Astrocyte of the cerebellum (primary cell): ENCODE measurements around the gene PCDHA1.

Experiments used
- DNase-seq: peaks from one replicate; pipeline ENCODE4 v3.0.0-alpha.2; 2011; ENCODE audit warnings: low read depth
- H3K4me3 ChIP-seq: 2 replicates; pipeline ENCODE4 v1.5.1; 2011; ENCODE audit warnings: mild to moderate bottlenecking, low read depth, low read length, moderate library complexity
- in situ Hi-C: cut with HindIII; loops from 2 replicates; pipeline ENCODE4 v1.10.0; 2017; ENCODE audit warnings: low sequenced_read_pairs
- TF ChIP-seq, protein P1 (sequence below): IDR thresholded peaks from 2 replicates; pipeline ENCODE4 v1.5.1; 2012; ENCODE audit warnings: low read length, low read depth, moderate library complexity, mild to moderate bottlenecking; ENCODE audit errors: missing control alignments

The PCDHA1 gene

DNA sequence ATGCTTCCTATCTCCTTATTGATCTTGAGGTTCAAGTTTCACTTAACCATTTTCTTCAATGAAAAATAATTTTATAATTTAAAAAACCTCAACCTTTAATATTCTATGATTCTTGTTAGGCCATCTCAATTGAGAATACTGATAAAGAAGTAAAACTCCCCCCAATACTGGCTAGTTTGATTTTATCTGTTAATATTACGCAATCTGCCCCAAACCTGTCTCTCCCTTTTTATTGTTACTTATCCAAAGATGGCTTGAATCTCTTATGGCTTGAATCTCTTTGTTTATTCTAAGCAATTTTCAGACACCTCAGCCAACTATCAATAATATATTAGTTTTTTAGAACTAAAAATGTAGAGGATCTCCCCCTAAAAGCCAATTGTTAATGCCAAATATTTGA lies 176.2 kb downstream of the PCDHA1 start:
- in situ Hi-C loops, result no loop called here
- TF ChIP-seq, protein P1, sequence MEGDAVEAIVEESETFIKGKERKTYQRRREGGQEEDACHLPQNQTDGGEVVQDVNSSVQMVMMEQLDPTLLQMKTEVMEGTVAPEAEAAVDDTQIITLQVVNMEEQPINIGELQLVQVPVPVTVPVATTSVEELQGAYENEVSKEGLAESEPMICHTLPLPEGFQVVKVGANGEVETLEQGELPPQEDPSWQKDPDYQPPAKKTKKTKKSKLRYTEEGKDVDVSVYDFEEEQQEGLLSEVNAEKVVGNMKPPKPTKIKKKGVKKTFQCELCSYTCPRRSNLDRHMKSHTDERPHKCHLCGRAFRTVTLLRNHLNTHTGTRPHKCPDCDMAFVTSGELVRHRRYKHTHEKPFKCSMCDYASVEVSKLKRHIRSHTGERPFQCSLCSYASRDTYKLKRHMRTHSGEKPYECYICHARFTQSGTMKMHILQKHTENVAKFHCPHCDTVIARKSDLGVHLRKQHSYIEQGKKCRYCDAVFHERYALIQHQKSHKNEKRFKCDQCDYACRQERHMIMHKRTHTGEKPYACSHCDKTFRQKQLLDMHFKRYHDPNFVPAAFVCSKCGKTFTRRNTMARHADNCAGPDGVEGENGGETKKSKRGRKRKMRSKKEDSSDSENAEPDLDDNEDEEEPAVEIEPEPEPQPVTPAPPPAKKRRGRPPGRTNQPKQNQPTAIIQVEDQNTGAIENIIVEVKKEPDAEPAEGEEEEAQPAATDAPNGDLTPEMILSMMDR, result no peak
- H3K4me3 ChIP-seq, result no peak overlapping the region
- DNase-seq, result no peak

GRCh38 chr5:140964356-140964755 lies 178.4 kb downstream of the PCDHA1 start:
- TF ChIP-seq, protein P1, result no peak
- no peak overlapping the region for H3K4me3 ChIP-seq
- DNase-seq, result no peak
- in situ Hi-C loops, result no loop called here

GRCh38 chr5:140965905-140966292 lies 180.0 kb downstream of the PCDHA1 start:
- TF ChIP-seq, protein P1, result no peak
- in situ Hi-C loops, result no loop called here
- H3K4me3 ChIP-seq, result peak overlapping the region; percentile 43
- no peak for DNase-seq

DNA sequence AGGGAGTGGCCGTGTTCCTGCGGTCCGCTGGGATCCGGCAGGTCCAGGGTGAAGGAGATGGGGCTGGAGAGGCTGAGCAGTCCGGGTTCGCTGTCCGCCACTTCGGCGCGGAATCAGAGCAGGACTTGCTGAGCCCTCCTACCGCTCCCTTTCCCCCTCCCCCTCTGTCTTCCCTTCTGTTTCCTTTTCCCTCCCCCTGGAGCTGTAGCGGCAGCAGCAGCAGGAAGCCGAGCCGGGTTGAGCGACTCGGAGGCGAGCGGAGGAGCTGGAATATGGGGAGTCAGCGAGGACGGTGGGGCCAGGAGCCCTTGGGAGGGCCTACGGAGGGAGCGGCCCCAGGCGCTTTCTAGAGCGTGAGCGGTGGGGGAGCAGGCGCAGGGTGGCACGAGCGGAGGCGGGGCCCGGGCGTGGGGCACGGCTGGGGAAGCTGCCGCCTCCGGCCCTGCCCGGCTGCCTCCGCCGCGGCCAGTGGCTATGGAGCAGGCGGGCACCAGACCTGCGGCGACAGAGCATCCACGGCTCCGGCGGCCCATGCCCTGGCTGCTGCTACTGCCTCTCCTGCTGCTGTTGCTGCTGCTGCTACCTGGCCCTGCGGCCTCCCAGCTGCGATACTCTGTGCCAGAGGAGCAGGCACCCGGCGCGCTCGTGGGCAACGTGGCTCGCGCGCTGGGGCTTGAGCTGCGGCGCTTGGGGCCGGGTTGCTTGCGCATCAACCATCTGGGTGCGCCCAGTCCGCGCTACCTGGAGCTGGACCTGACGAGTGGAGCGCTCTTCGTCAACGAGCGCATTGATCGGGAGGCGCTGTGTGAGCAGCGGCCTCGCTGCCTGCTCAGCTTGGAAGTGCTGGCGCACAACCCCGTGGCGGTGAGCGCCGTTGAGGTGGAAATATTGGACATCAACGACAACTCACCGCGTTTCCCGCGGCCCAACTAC lies 180.6 kb downstream of the PCDHA1 start, which contains the start of gene PCDHAC2:
Gene PCDHAC2, plus strand, starts transcription at position 184 of the 933 bp plus-strand sequence. Its CDS starts 291 bp downstream, at position 475.
- DNase-seq, result no peak
- in situ Hi-C loops, result no loop called here
- TF ChIP-seq, protein P1, result no peak
- H3K4me3 ChIP-seq, result peak within 1 kb of the TSS; percentile 43

DNA sequence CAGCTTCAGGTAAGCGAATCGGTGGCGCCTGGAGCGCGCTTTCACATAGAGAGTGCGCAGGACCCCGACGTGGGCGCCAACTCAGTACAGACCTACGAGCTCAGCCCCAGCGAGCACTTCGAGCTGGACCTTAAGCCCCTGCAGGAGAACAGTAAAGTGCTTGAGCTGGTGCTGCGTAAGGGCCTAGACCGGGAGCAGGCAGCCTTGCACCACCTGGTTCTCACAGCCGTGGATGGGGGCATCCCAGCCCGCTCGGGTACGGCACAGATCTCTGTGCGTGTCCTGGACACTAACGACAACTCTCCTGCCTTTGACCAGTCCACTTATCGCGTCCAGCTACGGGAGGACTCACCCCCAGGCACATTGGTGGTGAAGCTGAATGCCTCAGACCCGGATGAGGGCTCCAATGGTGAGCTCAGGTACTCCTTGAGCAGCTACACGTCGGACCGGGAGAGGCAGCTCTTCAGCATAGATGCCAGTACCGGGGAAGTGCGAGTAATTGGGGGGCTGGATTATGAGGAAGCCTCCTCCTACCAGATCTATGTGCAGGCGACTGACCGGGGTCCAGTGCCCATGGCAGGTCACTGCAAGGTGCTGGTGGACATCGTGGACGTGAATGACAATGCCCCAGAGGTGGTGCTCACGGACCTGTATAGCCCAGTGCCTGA lies 181.4 kb downstream of the PCDHA1 start:
- DNase-seq, result no peak
- no peak overlapping the region for H3K4me3 ChIP-seq
- TF ChIP-seq, protein P1, result no peak
- in situ Hi-C loops, result no loop called here

DNA sequence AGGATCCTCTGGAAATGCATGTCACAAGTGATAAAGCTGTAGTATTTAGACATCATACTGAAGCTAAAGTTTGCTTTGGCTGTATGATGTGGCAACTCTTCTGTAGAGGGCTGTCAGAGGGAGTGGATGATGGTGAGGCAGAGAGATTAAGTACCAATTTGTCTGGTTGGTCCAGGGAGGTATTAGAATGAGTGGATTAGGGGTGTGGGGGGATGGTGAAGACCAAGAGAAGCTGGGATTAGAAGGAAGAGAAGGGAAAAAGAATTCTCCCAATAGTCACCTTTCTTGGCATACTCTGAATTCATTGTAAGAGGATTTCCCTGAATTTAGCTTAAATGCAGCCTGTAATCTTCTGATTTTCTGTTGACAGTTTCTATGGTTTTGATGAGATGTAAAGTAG lies 183.9 kb downstream of the PCDHA1 start:
- no peak overlapping the region for H3K4me3 ChIP-seq
- in situ Hi-C loops, result no loop called here
- TF ChIP-seq, protein P1, result no peak
- DNase-seq, result no peak
